Mesendoderm (in vitro differentiated cells): ENCODE results near the gene SLC39A5.
"Not testable (repeated sequence)": the region's sequence is repeated elsewhere in the genome, so short reads cannot be mapped to it uniquely, and the experiment has no call there.

Source experiments
- DNase-seq: peaks from one replicate; pipeline ENCODE4 v3.0.0; 2013
- H2AK5ac ChIP-seq: 2 replicates; pipeline ENCODE4 v1.6.1; 2013; ENCODE audit warnings: low read length, inconsistent platforms
- H2BK120ac ChIP-seq: 2 replicates; pipeline ENCODE4 v1.6.1; 2013; ENCODE audit warnings: low read depth, mild to moderate bottlenecking, low read length, moderate library complexity, mixed read lengths
- H2BK15ac ChIP-seq: replicated peaks from 2 replicates; pipeline ENCODE4 v1.6.1; 2013; ENCODE audit warnings: low read depth, mild to moderate bottlenecking, moderate library complexity
- H2BK5ac ChIP-seq: 2 replicates; pipeline ENCODE4 v1.6.1; 2013; ENCODE audit warnings: low read length, inconsistent platforms
- H3K18ac ChIP-seq: 2 replicates; pipeline ENCODE4 v1.6.1; 2013; ENCODE audit warnings: mild to moderate bottlenecking, low read length, mixed read lengths
- H3K23ac ChIP-seq: one replicate; pipeline ENCODE4 v1.6.1; 2013; ENCODE audit warnings: low read length
- H3K27ac ChIP-seq: 2 replicates; pipeline ENCODE4 v1.5.1; 2013; ENCODE audit warnings: low read depth, mild to moderate bottlenecking, inconsistent platforms, low read length, moderate library complexity
- H3K27me3 ChIP-seq: 2 replicates; pipeline ENCODE4 v1.6.1; 2013; ENCODE audit warnings: low read length, control low read depth, mild to moderate bottlenecking, inconsistent platforms; ENCODE audit not compliant: insufficient read depth, poor library complexity
- H3K36me3 ChIP-seq: 2 replicates; pipeline ENCODE4 v1.6.1; 2013; ENCODE audit warnings: low read length, inconsistent platforms; ENCODE audit not compliant: control insufficient read depth, insufficient read depth
- H3K4ac ChIP-seq: one replicate; pipeline ENCODE4 v1.6.1; 2013; ENCODE audit warnings: low read depth, mild to moderate bottlenecking, low read length, moderate library complexity
- H3K4me1 ChIP-seq: 2 replicates; pipeline ENCODE4 v1.6.1; 2013; ENCODE audit warnings: low read depth, low read length, inconsistent platforms; ENCODE audit not compliant: control insufficient read depth
- H3K4me2 ChIP-seq: 2 replicates; pipeline ENCODE4 v1.6.1; 2013; ENCODE audit warnings: low read length
- H3K4me3 ChIP-seq: 2 replicates; pipeline ENCODE4 v1.5.1; 2013; ENCODE audit warnings: mild to moderate bottlenecking, low read length
- H3K56ac ChIP-seq: one replicate; pipeline ENCODE4 v1.6.1; 2013; ENCODE audit warnings: low read length
- H3K79me1 ChIP-seq: 2 replicates; pipeline ENCODE4 v1.6.1; 2013; ENCODE audit warnings: low read length, inconsistent platforms
- H3K79me2 ChIP-seq: 2 replicates; pipeline ENCODE4 v1.6.1; 2013; ENCODE audit warnings: mild to moderate bottlenecking, low read length; ENCODE audit not compliant: control insufficient read depth, insufficient read depth
- H3K9ac ChIP-seq: 2 replicates; pipeline ENCODE4 v1.6.1; 2013; ENCODE audit warnings: low read length, inconsistent platforms
- H4K5ac ChIP-seq: one replicate; pipeline ENCODE4 v1.6.1; 2013; ENCODE audit warnings: low read length
- H4K8ac ChIP-seq: one replicate; pipeline ENCODE4 v1.6.1; 2013; ENCODE audit warnings: low read depth, mild to moderate bottlenecking, control low read depth, low read length, moderate library complexity
- WGBS: extraction: QIAGEN DNeasy Blood & Tissue Kit; methylation state at CpG from one replicate; pipeline ENCODE4 v1.1.7; 2013; ENCODE audit warnings: low lambda C conversion rate, missing lambda C conversion rate; ENCODE audit not compliant: insufficient coverage; ENCODE audit errors: extremely low coverage; 5-methylcytosine and 5-hydroxymethylcytosine counted together

The SLC39A5 gene

GRCh38 chr12:56272468-56272867 is 42.6 kb downstream of the SLC39A5 start:
- H2BK5ac ChIP-seq, H2BK15ac ChIP-seq, H3K79me1 ChIP-seq, H3K56ac ChIP-seq, H3K4ac ChIP-seq, H3K18ac ChIP-seq, H3K4me2 ChIP-seq, H3K23ac ChIP-seq, H4K5ac ChIP-seq, H3K79me2 ChIP-seq, H3K4me1 ChIP-seq, H3K4me3 ChIP-seq, H3K36me3 ChIP-seq, H3K27ac ChIP-seq, DNase-seq, H2BK120ac ChIP-seq, H4K8ac ChIP-seq, H2AK5ac ChIP-seq, H3K9ac ChIP-seq, H3K27me3 ChIP-seq: not testable (repeated sequence)
- no CpG with 5 or more reads among the region's 2 CpGs for WGBS

DNA sequence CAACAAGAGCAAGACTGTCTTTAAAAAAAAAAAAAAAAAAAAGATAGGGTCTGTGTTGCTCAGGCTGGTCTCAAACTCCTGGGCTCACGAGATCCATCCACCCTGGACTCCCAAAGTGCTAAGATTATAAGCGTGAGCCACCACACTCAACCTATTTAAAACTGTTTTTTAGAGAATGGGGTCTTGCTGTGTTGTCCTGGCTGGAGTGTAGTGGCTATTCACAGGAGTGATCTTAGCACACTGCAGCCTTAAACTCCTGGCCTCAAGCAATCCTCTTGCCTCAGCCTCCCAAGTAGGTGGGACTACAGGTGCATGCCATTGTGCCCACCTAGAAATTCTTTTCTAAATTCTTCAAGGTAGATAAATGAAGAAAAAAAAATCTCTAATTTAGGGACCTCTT is 44.4 kb downstream of the SLC39A5 start:
- Histone ChIP-seq H3K9ac (no peak overlapping the region), H3K36me3 (peaks cover 10% of the 10 kb centered on the region), H3K56ac (no peak overlapping the region), H3K4me1 (no peaks in the 10 kb centered on the region), H2BK120ac (no peak overlapping the region), H3K79me1 (no peaks in the 10 kb centered on the region), H3K27ac (no peak overlapping the region), H3K4ac (no peak overlapping the region), H4K8ac (no peak overlapping the region), H3K18ac (no peak overlapping the region), H2AK5ac (no peak overlapping the region), H3K79me2 (no peaks in the 10 kb centered on the region), H3K4me2 (no peak overlapping the region), H4K5ac (no peak overlapping the region), H2BK5ac (no peak overlapping the region), H2BK15ac (no peak overlapping the region), H3K4me3 (no peak overlapping the region), H3K23ac (no peak overlapping the region), H3K27me3 (no peaks in the 10 kb centered on the region)
- DNase-seq: no peak
- no CpG with 5 or more reads among the region's 2 CpGs for WGBS

GRCh38 chr12:56278905-56279304 is 49.1 kb downstream of the SLC39A5 start:
- Histone ChIP-seq H2BK15ac (no peak overlapping the region), H3K9ac (no peak overlapping the region), H3K27ac (no peak overlapping the region), H4K5ac (no peak overlapping the region), H3K36me3 (peaks cover 16% of the 10 kb centered on the region), H3K4me2 (no peak overlapping the region), H2BK120ac (no peak overlapping the region), H3K4me3 (no peak overlapping the region), H3K27me3 (no peaks in the 10 kb centered on the region), H3K56ac (no peak overlapping the region), H3K79me1 (no peaks in the 10 kb centered on the region), H3K23ac (no peak overlapping the region), H2AK5ac (no peak overlapping the region), H3K4me1 (no peaks in the 10 kb centered on the region), H3K18ac (no peak overlapping the region), H3K79me2 (no peaks in the 10 kb centered on the region), H4K8ac (no peak overlapping the region), H3K4ac (no peak overlapping the region), H2BK5ac (no peak overlapping the region)
- DNase-seq: no peak
- WGBS: no CpG with 5 or more reads among the region's 3 CpGs

DNA sequence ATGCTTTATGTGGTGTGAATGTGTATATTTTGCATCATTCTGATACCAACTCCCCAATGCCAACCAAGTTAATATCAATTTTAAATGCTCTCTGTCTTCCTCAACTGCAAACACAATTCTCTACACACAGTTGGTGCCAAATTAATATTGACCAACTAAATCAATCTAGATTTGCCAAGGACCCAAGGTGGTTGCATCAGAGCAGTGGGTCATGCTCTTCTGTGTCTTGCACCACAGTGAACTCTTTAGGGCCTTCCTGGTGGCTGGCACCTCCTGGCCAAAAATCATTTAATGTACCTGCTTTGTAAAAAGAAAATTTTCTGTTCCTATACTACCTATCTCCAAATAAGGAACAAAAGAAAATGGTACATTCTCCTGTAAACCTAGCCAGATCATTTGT is 51.0 kb downstream of the SLC39A5 start:
- no peak overlapping the region for H4K5ac ChIP-seq
- H3K23ac ChIP-seq: no peak overlapping the region
- no peak overlapping the region for H3K27ac ChIP-seq
- H3K4me2 ChIP-seq: no peak overlapping the region
- H3K4me3 ChIP-seq: no peak overlapping the region
- no peak overlapping the region for H2BK5ac ChIP-seq
- H4K8ac ChIP-seq: no peak overlapping the region
- no peaks in the 10 kb centered on the region for H3K79me1 ChIP-seq
- no peaks in the 10 kb centered on the region for H3K27me3 ChIP-seq
- DNase-seq: no peak
- no peak overlapping the region for H3K9ac ChIP-seq
- H2BK15ac ChIP-seq: no peak overlapping the region
- no peak overlapping the region for H2AK5ac ChIP-seq
- no peak overlapping the region for H3K56ac ChIP-seq
- H3K4me1 ChIP-seq: no peaks in the 10 kb centered on the region
- H3K79me2 ChIP-seq: no peaks in the 10 kb centered on the region
- H3K18ac ChIP-seq: no peak overlapping the region
- H3K4ac ChIP-seq: no peak overlapping the region
- no peak overlapping the region for H2BK120ac ChIP-seq
- peaks cover 10% of the 10 kb centered on the region for H3K36me3 ChIP-seq

DNA sequence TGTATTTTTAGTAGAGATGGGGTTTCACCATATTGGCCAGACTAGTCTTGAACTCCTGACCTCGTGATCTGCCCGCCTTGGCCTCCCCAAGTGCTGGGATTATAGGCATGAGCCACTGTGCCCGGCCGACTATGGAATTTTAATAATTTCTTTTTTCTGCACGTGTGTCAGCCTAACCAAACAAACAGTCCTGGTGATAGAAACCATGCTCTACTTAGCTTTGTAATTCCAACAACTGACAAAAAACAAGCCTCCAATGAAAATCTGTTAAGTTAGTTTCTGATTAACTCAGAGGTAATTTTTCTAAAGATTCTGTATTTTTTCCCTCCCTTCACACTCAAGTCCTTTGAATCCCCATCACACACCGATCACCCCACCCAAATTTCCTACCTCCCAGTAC is 52.2 kb downstream of the SLC39A5 start:
- H3K27me3 ChIP-seq: no peaks in the 10 kb centered on the region
- no peak overlapping the region for H3K4me3 ChIP-seq
- H3K79me2 ChIP-seq: no peaks in the 10 kb centered on the region
- H2BK5ac ChIP-seq: no peak overlapping the region
- no peak overlapping the region for H2BK15ac ChIP-seq
- H4K5ac ChIP-seq: no peak overlapping the region
- H3K4ac ChIP-seq: no peak overlapping the region
- peaks cover 9% of the 10 kb centered on the region for H3K36me3 ChIP-seq
- no peak for DNase-seq
- H3K4me2 ChIP-seq: no peak overlapping the region
- H3K18ac ChIP-seq: no peak overlapping the region
- H3K4me1 ChIP-seq: no peaks in the 10 kb centered on the region
- no peak overlapping the region for H2BK120ac ChIP-seq
- no peak overlapping the region for H3K56ac ChIP-seq
- H3K9ac ChIP-seq: no peak overlapping the region
- H3K27ac ChIP-seq: no peak overlapping the region
- H4K8ac ChIP-seq: no peak overlapping the region
- no peak overlapping the region for H2AK5ac ChIP-seq
- 100% methylated on average over 1 of the region's 6 CpGs for WGBS
- H3K79me1 ChIP-seq: no peaks in the 10 kb centered on the region
- no peak overlapping the region for H3K23ac ChIP-seq

- Histone ChIP-seq H3K36me3 (peaks cover 9% of the 10 kb centered on the region), H3K56ac (no peak overlapping the region), H3K79me1 (no peaks in the 10 kb centered on the region), H3K27ac (no peak overlapping the region), H3K18ac (no peak overlapping the region), H4K8ac (no peak overlapping the region), H3K4me3 (no peak overlapping the region), H4K5ac (no peak overlapping the region), H3K79me2 (no peaks in the 10 kb centered on the region), H3K4me1 (no peaks in the 10 kb centered on the region), H2BK120ac (no peak overlapping the region), H3K4me2 (no peak overlapping the region), H3K27me3 (no peaks in the 10 kb centered on the region), H2AK5ac (no peak overlapping the region), H2BK5ac (no peak overlapping the region), H3K9ac (no peak overlapping the region), H3K4ac (no peak overlapping the region), H3K23ac (no peak overlapping the region), H2BK15ac (no peak overlapping the region)
- WGBS: no CpG with 5 or more reads among the region's 2 CpGs
- DNase-seq: no peak
Measured at GRCh38 chr12:56282579-56282978, 52.7 kb downstream of the SLC39A5 start.
